Ammon's horn (tissue), 1 donor: ENCODE data around the gene MBD3L2.
"Not testable (repeated sequence)": the region's sequence is repeated elsewhere in the genome, so short reads cannot be mapped to it uniquely, and the experiment has no call there.

ENCODE experiments used
- DNase-seq: peaks from one replicate; pipeline ENCODE4 v3.0.0-alpha.2; 2016; ENCODE audit warnings: low spot score

Gene MBD3L2

GRCh38 chr19:7049021-7049420 is at the start of gene MBD3L2:
Gene MBD3L2 (plus strand): TSS chr19:7049321. CDS start chr19:7049374, 53 bp downstream.
- not testable (repeated sequence) for DNase-seq

- DNase-seq, result no peak
Measured at GRCh38 chr19:6999933-7000332, 49.2 kb upstream of the MBD3L2 start.

GRCh38 chr19:7000333-7000732 is 48.8 kb upstream of the MBD3L2 start:
- peak; percentile 34 for DNase-seq

- DNase-seq, result no peak
Measured at GRCh38 chr19:7000816-7001215, 48.3 kb upstream of the MBD3L2 start.

GRCh38 chr19:7004313-7004931 is 44.7 kb upstream of the MBD3L2 start:
- DNase-seq, result no peak

DNA sequence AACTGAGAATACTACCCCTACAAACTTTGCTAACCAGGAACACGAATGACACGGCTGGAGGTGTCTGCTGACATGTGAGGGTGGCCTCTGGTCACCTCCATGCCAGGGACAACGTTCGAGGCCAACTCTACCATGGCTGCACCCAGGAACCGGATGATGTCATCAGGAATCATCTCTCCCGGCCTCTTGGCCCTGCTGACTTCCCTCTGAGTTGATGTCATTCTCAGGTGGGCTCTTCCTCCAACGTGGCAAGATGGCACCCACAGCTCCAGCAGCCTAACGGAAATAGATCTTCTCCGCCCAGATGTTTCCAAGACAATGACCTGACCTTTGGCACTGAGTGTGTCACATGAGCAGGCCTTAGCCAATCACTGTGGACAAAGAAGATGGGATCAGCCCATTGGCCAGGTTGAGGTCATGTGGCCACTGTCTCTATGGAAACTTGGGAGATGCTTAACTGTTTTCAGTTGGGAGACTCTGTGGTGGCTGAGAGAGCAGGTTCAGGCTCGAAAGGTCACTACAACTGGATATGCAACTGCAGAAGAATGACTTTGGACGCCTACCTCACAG is 42.9 kb upstream of the MBD3L2 start:
- no peak for DNase-seq

DNA sequence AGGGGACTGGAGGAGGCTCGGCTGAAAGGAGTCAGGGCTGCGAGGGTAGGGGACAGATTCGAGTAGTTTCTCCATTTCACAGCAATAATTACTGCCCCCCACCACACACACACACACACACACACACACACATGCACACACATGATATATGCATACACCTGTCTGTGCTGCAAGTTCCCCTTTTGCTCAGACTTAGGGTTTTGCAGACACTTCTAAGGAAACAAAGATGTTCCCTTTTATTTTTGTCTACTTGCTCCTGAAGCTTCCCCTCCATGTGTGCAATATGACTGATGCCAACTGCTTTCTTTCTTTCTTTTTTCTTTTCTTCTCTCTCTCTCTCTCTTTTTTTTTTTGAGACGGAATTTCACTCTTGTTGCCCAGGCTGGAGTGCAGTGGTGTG is 41.3 kb upstream of the MBD3L2 start:
- DNase-seq, result no peak

- DNase-seq, result no peak
Measured at GRCh38 chr19:7010722-7011593, 38.2 kb upstream of the MBD3L2 start.

GRCh38 chr19:7013678-7014077 is 35.4 kb upstream of the MBD3L2 start:
- DNase-seq, result peak; percentile 70

DNA sequence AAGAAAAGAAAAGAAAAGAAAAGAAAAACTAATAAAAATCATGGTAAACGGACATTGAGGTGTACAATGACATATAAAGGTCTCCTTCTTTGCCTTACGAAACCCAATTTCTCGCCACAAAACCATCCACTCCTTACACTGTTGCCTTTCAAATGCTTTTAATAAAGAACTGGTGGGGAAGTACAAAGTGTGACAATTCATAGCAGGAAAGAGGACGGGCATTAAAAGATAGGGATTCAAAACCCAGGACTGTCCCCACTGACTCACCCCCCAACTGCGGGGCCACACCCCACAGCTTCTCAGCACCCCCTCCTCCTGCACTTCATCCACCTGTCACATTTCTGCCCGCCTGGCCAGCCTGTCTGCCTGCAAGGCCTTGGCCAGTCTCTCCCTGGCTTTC is 30.3 kb upstream of the MBD3L2 start:
- no peak for DNase-seq

GRCh38 chr19:7021331-7021730 is 27.8 kb upstream of the MBD3L2 start, which contains the start of gene MBD3L2B:
Gene MBD3L2B (minus strand): TSS chr19:7021431. CDS start chr19:7021397, 34 bp downstream.
- DNase-seq, result not testable (repeated sequence)

DNA sequence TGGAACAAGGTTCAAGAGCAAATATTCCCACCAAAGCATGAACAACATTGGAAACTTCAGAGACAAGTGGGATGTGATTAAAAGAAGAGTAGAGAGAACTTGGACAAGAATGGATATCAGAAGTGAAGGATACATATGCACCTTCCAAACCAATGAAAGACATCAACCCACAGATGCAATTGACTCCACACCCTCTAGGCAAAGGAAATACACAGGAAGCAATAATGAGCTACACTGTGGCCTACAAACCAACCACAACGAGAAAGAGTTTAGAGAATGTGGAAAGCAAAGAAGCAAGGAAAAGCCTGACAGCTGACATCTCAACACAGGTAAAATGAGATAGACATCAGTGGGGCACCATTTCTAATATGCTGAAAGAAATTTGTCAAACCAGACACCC is 20.3 kb upstream of the MBD3L2 start:
- not testable (repeated sequence) for DNase-seq

DNA sequence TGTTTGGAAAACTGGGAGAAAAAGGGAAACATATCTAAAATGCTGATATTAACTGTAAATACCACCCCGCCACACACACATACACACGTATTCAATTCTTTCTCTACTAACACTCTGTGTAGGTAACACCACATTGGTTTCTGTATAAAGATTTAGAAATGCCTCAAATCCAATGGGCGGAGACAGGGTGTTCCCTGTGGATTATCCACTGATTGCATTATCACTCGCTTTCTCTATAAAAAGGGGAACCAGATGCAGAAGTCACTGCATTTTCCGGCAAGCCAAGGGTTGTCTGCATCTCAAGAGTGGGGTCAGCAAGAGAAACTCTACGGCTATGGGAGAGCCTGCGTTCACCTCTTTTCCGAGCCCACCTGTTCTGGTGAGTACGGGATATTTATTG is 18.8 kb upstream of the MBD3L2 start, which contains the start of gene MBD3L5:
TSS of gene MBD3L5 (plus strand) at position 301 of the 400 bp plus-strand sequence. CDS start at position 335, 34 bp downstream.
- not testable (repeated sequence) for DNase-seq

GRCh38 chr19:7040079-7040478 is 9.0 kb upstream of the MBD3L2 start, which contains the start of gene MBD3L4:
Gene MBD3L4 (minus strand): TSS chr19:7040179. CDS start chr19:7040144, 35 bp downstream.
- DNase-seq, result not testable (repeated sequence)

- not testable (repeated sequence) for DNase-seq
Measured at GRCh38 chr19:7041563-7041962, 7.6 kb upstream of the MBD3L2 start.

DNA sequence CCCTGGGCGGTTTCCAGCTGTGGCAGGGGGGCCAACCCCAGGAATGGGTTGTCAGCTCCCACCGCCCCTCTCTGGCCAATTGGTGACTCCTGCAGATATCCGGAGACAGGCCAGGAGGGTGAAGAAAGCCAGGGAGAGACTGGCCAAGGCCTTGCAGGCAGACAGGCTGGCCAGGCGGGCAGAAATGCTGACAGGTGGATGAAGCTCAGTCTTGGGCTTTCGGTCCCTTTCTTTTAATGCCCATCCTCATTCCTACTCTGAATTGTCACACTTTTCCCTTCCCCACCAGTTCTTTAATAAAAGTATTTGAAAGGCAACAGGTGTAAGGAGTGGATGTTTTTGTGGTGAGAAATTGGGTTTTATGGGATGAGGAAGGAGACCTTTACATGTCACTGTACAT is 2.3 kb downstream of the MBD3L2 start:
- not testable (repeated sequence) for DNase-seq

DNA sequence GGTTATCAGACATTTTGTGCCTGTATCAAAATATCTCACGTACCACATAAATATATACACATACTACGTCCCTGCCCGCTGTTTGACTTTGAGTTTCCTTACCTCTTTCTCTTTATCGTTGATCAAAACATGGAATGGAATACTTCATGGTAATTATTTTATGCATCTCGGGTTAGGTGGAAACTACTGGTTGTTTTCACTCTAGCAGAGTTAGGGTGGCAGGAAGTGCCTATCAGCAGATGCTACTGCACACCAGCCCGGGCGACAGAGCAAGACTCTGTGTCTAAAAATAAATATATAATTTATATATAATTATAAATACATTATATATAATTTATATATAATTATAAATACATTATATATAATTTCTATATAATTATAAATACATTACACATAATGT is 3.8 kb downstream of the MBD3L2 start:
- not testable (repeated sequence) for DNase-seq

- not testable (repeated sequence) for DNase-seq
Measured at GRCh38 chr19:7054635-7055368, 5.7 kb downstream of the MBD3L2 start.

- not testable (repeated sequence) for DNase-seq
Measured at GRCh38 chr19:7055679-7056078, 6.6 kb downstream of the MBD3L2 start.

DNA sequence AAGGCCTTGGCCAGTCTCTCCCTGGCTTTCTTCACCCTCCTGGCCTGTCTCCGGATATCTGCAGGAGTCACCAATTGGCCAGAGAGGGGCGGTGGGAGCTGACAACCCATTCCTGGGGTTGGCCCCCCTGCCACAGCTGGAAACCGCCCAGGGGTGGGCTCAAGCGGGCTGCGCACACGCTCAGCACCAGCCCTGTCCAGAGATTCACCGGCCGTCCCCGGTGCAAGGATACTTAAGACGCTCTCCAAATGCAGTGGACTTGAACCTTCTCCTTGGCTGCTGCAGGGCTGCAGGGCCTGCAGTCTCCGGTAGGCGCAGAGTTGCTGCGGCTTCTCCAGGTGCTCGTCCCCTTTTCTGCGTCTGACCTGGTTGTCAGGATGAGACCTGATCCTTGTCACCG is 7.2 kb downstream of the MBD3L2 start:
- not testable (repeated sequence) for DNase-seq

DNA sequence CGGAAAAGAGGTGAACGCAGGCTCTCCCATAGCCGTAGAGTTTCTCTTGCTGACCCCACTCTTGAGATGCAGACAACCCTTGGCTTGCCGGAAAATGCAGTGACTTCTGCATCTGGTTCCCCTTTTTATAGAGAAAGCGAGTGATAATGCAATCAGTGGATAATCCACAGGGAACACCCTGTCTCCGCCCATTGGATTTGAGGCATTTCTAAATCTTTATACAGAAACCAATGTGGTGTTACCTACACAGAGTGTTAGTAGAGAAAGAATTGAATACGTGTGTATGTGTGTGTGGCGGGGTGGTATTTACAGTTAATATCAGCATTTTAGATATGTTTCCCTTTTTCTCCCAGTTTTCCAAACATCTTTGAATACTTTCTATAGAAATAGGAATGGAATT is 9.5 kb downstream of the MBD3L2 start, which contains the start of gene MBD3L3:
TSS of gene MBD3L3 (minus strand) at position 101 of the 400 bp plus-strand sequence. CDS start at position 30, 71 bp downstream.
- DNase-seq, result not testable (repeated sequence)

GRCh38 chr19:7059977-7060376 is 10.9 kb downstream of the MBD3L2 start:
- DNase-seq, result not testable (repeated sequence)
